PC-9 (cell line): ENCODE data around the gene PTPRO. TPM values are rescaled to one million over a fixed set of nuclear protein-coding genes. Genes with fewer than 3 reads are reported as not detected.

Experiments used
- BruUV-seq: library from RNA; stranded (reverse); fragments of 400-500 nt; replicated peaks from 2 replicates; lab custom pipeline; 2021; lab: Mats Ljungman, UMichigan
- CTCF ChIA-PET: fragments of 300-600 bp; sonication (Branson Sonifier 250); formaldehyde crosslinking; loops from one replicate; lab custom pipeline; 2022; ENCODE audit warnings: antibody characterized with exemption; lab: Charles Lee
- POLR2A ChIA-PET: fragments of 300-600 bp; sonication (Branson Sonifier 250); formaldehyde crosslinking; loops from one replicate; lab custom pipeline; 2022; ENCODE audit warnings: antibody characterized with exemption; ENCODE audit not compliant: unreplicated experiment; lab: Charles Lee
- DNase-seq, 2 experiments: peaks; one replicate each; pipeline versions ENCODE4 v3.0.0 to v3.0.0-alpha.2; 2015 to 2022; ENCODE audit warnings: mixed read lengths in 1 of 2
- H2AFZ ChIP-seq: fragments of 200-600 bp; sonication (generic); 2 replicates; pipeline ENCODE4 v1.8.1; 2017; ENCODE audit warnings: antibody characterized with exemption
- H3F3A ChIP-seq: fragments of 200-600 bp; sonication (generic); 2 replicates; pipeline ENCODE4 v1.8.1; 2017; ENCODE audit warnings: antibody characterized with exemption, mild to moderate bottlenecking, low read depth; ENCODE audit not compliant: insufficient read depth
- H3K27ac ChIP-seq: fragments of 200-600 bp; sonication (generic); 2 replicates; pipeline ENCODE4 v1.6.1; 2016; ENCODE audit warnings: mixed run types
- H3K27me3 ChIP-seq: fragments of 200-600 bp; sonication (generic); 2 replicates; pipeline ENCODE4 v1.6.1; 2016; ENCODE audit warnings: low read depth, mixed run types; ENCODE audit not compliant: insufficient read depth
- H3K36me3 ChIP-seq: fragments of 200-600 bp; sonication (generic); 2 replicates; pipeline ENCODE4 v1.6.1; 2016; ENCODE audit warnings: low read depth, mixed run types
- H3K4me1 ChIP-seq: fragments of 200-600 bp; sonication (generic); replicated peaks from 2 replicates; pipeline ENCODE4 v1.6.1; 2016; ENCODE audit warnings: mixed run types; ENCODE audit not compliant: insufficient read depth
- H3K4me2 ChIP-seq: fragments of 200-600 bp; sonication (generic); 2 replicates; pipeline ENCODE4 v1.6.1; 2017; ENCODE audit warnings: mixed run types
- H3K4me3 ChIP-seq: fragments of 200-600 bp; sonication (generic); 2 replicates; pipeline ENCODE4 v1.6.1; 2016; ENCODE audit warnings: mixed run types
- H3K79me2 ChIP-seq: fragments of 200-600 bp; sonication (generic); 2 replicates; pipeline ENCODE4 v1.6.1; 2017; ENCODE audit warnings: low read depth, mixed run types
- H3K9me2 ChIP-seq: fragments of 200-600 bp; sonication (generic); 2 replicates; pipeline ENCODE4 v1.8.1; 2017; ENCODE audit warnings: mild to moderate bottlenecking; ENCODE audit not compliant: insufficient read depth
- H3K9me3 ChIP-seq: fragments of 200-600 bp; sonication (generic); 2 replicates; pipeline ENCODE4 v1.8.1; 2016; ENCODE audit warnings: low read depth; ENCODE audit not compliant: insufficient read depth
- H4K20me1 ChIP-seq: fragments of 200-600 bp; sonication (generic); 2 replicates; pipeline ENCODE4 v1.8.1; 2017; ENCODE audit not compliant: insufficient read depth
- CTCF ChIP-seq: fragments of 200-600 bp; sonication (generic); conservative IDR thresholded peaks from 2 replicates; pipeline ENCODE4 v1.6.1; 2017; ENCODE audit warnings: mixed run types, antibody characterized with exemption, mild to moderate bottlenecking, moderate library complexity
- EZH2 ChIP-seq: fragments of 200-600 bp; sonication (generic); IDR thresholded peaks from 2 replicates; pipeline ENCODE4 v1.8.0; 2017; ENCODE audit warnings: antibody characterized with exemption, low read depth
- intact Hi-C: fragments of 100-400 bp; cut with micrococcal nuclease; formaldehyde crosslinking; loops from one replicate; pipeline ENCODE4 v1.10.0; 2022; ENCODE audit not compliant: unreplicated experiment
- total RNA-seq: library from RNA; stranded (reverse); gene quantifications from 2 replicates; pipeline ENCODE4 v1.2.3, GENCODE V29; 2021

PTPRO gene
- total RNA-seq, 1 experiment from 2014 or later, result not detected

- Histone ChIP-seq H3K79me2 (no peaks in the 10 kb centered on the region), H3K4me2 (no peak overlapping the region), H3K27me3 (no peaks in the 10 kb centered on the region), H3K36me3 (no peaks in the 10 kb centered on the region), H3K27ac (no peak overlapping the region), H2AFZ (no peak overlapping the region), H3K4me1 (no peaks in the 10 kb centered on the region), H3F3A (no peaks in the 10 kb centered on the region), H3K9me3 (no peaks in the 10 kb centered on the region; the same call in 1 of the 2 replicates), H3K4me3 (no peak overlapping the region), H4K20me1 (no peaks in the 10 kb centered on the region), H3K9me2 (0 out of 2 replicates have a peak, but pooled peaks cover 3% of the 10 kb centered on the region)
- DNase-seq, result no peak
- BruUV-seq, result no TSS peak
- POLR2A ChIA-PET, result no interaction called here
- TF ChIP-seq EZH2, result no peak
- no peak for TF ChIP-seq CTCF
- intact Hi-C loops, result no loop called here
- CTCF ChIA-PET, result no interaction called here
These were observed 15.2 kb upstream of the PTPRO start for GRCh38 chr12:15307079-15307478.

GRCh38 chr12:15318841-15319240 lies 3.5 kb upstream of the PTPRO start:
- DNase-seq, result no peak
- Histone ChIP-seq H2AFZ (no peak overlapping the region), H3F3A (no peaks in the 10 kb centered on the region; the same call in 1 of the 2 replicates), H3K4me2 (no peak overlapping the region), H3K4me1 (no peaks in the 10 kb centered on the region), H4K20me1 (no peaks in the 10 kb centered on the region), H3K9me2 (no peaks in the 10 kb centered on the region), H3K79me2 (no peaks in the 10 kb centered on the region), H3K27me3 (no peaks in the 10 kb centered on the region), H3K27ac (no peak overlapping the region), H3K9me3 (no peaks in the 10 kb centered on the region), H3K36me3 (no peaks in the 10 kb centered on the region), H3K4me3 (no peak overlapping the region)
- TF ChIP-seq CTCF (no peak), EZH2 (no peak)
- POLR2A ChIA-PET, result no interaction called here
- intact Hi-C loops, result no loop called here
- CTCF ChIA-PET, result no interaction called here
- BruUV-seq, result no TSS peak

GRCh38 chr12:15320881-15321280 lies 1.4 kb upstream of the PTPRO start:
- Histone ChIP-seq H3K9me3 (no peaks in the 10 kb centered on the region), H3K79me2 (no peaks in the 10 kb centered on the region), H4K20me1 (no peaks in the 10 kb centered on the region), H3K4me1 (no peaks in the 10 kb centered on the region), H3K4me3 (no peak overlapping the region), H3F3A (no peaks in the 10 kb centered on the region; the same call in 1 of the 2 replicates), H2AFZ (no peak overlapping the region), H3K36me3 (no peaks in the 10 kb centered on the region), H3K27ac (no peak overlapping the region), H3K27me3 (no peaks in the 10 kb centered on the region), H3K4me2 (no peak overlapping the region), H3K9me2 (no peaks in the 10 kb centered on the region)
- TF ChIP-seq EZH2, result no peak
- no peak for TF ChIP-seq CTCF
- POLR2A ChIA-PET, result no interaction called here
- no peak for DNase-seq
- CTCF ChIA-PET, result no interaction called here
- BruUV-seq, result no TSS peak
- intact Hi-C loops, result no loop called here
